HG03196 (cell line): ENCODE measurements around the gene CDH13.
"Not testable (repeated sequence)": the region's sequence is repeated elsewhere in the genome, so short reads cannot be mapped to it uniquely, and the experiment has no call there.

Source experiments
- ATAC-seq: cut with Tn5 transposase; IDR thresholded peaks from one replicate; pipeline ENCODE4 v1.9.1; 2021; ENCODE audit not compliant: unreplicated experiment

CDH13 gene

DNA sequence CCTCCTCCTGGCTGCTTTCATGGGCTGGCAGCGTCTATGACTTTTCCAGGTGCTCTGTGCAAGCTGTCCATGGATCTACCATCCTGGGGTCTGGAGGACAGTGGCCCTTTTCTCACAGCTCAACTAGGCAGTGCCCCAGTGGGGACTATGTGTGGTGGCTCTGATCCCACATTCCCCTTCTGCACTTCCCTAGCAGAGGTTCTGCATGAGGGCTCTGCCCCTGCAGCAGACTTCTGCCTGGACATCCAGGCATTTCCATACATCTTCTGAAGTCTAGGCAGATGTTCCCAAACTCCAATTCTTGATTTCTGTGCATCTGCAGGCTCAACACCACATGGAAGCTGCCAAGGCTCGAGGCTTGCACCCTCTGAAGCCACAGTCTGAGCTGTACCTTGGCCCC lies 307.2 kb downstream of the CDH13 start:
- not testable (repeated sequence) for ATAC-seq

DNA sequence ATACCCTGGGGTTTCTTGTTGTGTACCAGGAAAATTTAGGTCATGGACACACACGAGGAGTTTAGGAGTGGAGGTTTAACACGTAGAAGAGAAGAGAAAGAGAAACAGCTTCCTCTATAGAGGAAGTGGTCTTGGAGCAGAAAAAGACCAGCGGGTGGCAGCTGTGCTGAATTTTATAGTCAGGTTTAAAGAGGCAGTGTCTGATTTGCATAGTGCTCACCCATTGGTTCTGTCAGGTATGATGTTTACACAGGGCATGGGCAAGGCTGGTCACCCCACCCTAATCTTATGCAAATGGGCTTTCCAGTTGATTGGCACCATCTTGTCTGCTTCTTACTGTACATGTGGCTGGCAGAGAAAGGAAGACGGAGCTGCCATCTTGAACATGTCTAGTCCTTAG lies 309.0 kb downstream of the CDH13 start:
- no peak for ATAC-seq

DNA sequence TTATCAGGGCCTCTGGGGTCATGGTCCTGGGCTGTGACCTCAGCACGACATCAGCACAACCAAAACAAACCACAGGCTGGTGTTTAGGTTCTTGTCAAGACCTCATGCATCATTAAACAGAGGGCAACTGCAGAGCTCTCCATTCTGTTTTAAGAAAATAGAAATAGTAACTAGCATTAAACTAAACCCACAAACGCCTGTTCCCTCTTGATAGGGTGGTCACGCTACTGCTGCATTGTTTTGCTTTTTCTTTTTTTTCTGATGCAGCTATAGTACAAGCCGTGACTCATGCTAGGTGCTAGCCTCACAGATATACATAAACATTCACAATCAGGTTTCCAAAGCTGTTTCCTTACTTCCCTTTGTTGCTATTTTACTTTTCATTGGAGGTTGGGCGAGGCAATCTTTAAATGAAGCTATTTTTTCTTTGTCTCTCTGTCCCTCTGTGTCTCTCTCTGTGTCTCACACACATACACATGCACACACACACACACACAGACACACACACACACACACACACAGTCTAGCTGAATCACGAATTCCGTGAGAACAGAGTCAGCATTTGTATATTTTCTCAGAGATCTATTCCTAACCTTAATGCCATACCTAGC lies 310.3 kb downstream of the CDH13 start:
- ATAC-seq: no peak

DNA sequence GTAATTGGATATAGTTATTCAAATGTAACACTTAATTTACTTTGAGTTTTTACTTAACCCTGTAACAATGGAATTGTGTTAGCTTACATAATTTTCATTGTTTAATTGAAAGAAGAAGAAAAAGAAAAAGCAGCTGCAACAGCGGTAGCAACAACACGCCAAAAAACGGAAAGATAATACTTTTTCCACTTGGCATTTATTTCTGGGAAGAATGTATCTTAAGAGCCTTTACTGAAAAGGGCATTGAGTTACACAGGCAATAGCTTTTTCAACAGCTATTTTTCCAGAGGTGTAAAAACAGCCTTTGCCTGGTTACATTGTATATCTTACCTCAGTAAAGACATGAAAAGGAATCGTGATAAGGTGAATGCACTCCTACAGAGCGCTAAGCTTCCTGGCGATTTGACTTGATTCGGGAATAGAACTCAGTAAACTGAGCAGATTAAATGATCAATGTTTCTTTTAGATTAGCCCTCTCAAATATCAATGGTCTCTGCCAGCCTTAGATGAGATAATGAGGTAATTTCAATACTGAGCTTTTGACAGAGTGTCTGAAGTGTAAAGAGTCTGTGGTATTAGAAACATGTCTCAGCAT lies 311.3 kb downstream of the CDH13 start:
- ATAC-seq: no peak

DNA sequence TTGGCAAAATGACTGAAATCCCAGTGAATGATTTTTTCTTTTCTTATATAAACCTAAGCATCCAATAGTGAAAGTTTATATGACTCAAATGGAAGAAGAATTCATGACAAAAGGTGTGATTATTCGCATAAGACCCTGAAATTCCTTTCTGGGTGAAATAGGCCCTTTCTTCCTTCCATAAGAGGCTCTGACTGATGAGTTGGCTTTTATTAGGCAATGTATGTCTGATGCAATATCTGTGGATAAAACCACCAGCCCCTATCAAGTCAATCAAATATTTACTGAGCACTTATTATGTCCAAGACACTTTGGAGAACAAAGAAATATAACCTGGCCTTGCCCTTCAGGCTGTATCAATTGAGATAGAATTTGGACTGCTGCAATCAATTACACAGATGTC lies 316.6 kb downstream of the CDH13 start:
- no peak for ATAC-seq

DNA sequence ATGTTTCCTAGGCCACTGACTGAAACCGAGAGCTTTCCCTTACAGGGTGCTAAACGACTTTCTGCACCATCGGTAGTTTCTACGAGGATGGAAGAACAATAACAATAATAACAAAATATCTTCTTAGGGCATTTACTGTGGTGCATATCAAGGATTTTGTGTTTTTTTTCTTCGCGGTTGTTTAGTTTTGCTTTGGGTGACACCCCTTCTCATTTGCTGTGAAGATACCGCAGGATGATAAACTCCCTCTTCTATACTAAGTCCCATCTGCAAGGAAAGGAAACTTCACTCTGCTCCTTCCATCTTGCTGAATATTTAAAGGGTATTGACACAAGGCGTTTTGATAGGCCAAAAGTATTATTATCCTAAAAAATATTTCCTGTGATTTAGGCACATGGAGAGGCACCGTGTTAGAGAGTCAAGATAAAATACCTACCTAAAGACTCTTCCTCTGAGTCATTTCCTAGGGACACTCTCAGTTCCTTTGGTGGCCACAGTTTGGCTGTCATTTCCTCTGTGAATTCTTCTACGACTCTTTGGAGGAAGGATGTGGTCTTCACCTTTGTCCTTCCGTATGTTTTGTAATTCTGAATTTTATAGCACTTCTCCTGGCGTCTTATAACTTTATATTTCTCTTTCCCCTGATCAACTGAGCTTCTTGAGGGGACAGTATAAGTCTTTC lies 318.8 kb downstream of the CDH13 start:
- no peak for ATAC-seq

DNA sequence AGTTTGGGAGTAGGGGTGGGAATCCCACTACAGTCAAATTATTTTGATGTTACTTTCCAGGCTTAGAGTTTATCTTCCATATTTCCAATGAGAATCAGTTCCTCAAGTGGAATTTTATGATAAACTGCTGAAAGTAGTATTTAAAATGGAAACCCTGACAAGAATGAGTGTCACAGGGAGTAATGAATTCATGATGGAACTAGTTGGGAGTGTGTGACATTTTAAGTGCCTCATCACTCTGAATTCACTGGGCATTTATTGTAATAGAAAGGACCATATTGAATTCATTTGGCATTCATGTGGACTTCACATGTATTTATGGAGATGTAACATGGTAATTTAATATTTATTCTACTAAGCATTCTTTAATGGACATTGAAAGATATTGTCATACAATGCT lies 320.9 kb downstream of the CDH13 start:
- ATAC-seq: no peak

DNA sequence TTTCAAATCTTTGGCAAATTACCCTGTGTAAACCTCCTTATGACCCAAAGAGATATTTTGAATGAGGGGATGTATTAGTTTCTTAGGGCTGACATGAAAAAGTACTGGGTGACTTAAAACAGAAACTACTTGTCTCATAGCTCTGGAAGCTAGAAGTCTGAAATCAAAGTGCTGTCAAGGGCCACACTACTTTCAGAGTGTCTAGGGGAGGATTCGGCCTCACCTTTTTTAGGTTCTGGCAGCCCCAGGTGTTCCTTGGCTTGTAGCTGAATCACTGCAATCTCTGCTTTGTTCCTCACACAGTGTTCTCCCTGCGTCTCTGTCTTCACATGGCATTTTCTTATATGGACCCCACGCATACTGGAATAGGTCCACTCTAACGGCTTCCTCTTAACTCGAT lies 322.2 kb downstream of the CDH13 start:
- ATAC-seq: no peak

DNA sequence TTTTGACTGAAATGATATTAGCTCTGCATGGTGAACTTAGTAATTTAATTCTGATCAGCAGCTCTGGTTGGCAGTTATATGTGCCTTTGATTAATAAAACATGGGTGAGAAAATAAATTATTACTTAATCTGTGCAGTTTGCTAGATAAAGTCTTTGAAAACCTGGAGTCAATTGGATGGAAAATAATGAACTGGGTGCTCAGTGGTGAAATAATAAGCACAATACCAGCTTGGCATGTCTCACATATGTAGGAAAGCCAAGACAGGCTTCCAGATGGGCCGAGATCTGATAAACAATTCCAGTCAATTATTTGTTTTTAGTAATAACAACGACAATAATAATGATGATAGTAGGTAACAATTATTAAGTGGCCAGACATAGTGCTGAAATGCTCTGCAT lies 326.7 kb downstream of the CDH13 start:
- ATAC-seq: no peak

DNA sequence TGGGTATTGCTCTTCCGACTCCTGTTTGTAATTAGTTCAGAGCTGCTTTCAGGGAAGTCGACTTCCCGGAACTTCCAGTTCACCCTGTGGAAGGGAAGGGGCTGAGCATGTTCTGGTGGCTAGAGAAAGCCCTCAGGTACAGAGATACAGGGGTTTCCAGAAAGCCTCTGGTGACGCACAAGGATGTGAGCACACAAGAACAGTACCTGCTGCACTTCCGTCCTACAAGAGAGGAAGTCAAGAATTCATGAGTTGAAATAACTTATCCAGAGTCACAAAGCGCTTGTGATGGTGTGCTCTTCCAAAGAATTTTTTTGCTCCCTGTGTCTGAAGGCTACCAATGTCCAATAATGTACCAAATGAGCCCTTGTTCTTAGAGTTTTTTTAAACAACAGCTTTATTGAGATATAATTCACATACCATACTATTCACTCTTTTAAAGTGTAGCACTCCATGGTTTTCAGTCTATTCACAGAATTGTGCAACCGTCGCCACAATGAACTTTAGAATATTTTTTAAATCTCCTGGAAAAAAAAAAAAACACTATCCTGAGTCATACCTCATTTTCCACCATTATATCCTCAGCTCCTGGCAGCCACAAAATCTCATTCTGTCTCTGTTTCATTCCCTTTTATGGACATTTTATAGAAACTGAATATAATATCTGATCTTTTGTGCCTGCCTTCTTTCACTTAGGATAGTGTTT lies 327.6 kb downstream of the CDH13 start:
- ATAC-seq: no peak

DNA sequence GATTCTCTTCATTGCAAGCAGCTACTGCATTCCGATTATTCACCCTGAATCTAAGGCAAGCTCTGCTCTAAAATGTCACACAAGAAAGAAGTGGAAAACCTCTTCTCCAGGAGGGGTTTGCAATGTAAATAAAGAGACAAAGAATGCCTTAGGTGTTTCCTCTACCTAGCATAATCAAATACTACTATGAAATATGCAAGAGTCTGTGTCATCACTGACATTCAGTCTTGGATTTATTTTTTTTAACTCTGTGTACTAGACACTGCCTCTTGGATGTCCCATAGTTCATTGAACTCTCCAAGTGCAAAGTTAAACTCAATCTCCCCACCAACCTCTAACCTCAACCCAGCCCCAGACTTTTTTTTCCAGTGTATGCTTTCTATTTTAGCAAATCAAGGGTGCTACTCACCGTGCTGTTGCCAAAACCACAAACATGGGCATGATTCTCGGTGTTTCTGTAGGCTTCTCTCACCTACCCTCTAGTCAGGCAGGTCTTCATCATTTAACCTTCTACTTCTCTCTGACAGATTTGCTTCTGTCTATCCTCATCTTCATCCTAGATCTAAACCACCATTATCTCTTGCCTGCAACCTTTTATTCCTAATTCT lies 329.1 kb downstream of the CDH13 start:
- ATAC-seq: no peak

DNA sequence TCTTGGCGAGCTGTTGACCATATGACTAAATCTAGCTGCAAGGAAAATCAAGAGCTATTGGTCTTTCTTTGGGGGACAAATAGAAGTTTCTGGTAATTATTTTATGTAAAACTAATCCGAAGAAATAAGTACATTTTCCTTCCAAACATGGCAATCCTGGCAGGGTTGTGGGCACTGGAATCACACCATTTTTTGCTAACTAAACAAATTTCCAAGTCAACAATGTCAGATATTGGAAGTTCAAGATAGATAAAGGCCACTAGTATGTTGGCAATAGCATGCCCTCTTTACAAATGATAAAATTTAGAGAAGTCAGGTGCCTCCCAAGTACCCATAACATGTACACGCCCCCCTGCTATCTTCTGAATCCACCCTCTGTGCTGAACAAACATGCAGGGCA lies 330.4 kb downstream of the CDH13 start:
- ATAC-seq: no peak

DNA sequence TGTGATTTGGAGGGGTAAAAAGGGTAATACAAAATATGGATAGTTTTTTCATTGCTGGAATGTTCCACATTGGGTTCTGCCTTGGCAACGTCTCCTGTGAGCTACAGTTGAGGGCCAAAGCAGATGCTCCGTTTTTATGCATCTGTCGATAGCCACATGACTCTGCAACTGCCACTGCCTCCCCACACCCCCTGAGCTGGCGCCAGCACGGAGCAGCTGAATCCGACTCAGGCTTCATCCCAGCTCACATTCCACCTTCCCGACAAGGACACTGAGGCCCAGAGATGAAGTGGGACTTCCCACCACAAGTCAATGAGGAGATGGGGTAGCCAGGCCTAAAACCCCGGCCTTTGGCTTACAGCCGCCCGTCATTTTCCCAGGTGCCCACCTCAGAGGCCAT lies 334.1 kb downstream of the CDH13 start:
- no peak for ATAC-seq

DNA sequence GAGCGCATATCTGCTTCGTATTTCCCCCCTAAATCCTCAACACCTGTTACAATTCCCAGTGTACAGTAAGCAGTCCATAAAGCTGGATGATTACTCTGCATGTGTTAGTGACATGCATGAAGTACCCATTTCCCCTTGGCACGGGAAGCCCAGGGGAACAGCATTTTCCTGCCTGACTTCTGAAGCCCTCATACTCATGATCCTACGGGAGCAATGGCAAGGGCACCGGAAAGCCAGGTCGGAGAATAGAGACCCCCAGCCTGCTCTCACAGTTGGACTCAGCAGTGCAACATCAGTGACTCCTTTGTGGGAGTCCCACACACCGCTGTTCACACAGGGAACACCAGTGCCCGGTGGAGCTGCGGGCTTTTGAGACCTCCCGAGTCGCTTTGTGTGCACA lies 336.9 kb downstream of the CDH13 start:
- ATAC-seq: no peak

DNA sequence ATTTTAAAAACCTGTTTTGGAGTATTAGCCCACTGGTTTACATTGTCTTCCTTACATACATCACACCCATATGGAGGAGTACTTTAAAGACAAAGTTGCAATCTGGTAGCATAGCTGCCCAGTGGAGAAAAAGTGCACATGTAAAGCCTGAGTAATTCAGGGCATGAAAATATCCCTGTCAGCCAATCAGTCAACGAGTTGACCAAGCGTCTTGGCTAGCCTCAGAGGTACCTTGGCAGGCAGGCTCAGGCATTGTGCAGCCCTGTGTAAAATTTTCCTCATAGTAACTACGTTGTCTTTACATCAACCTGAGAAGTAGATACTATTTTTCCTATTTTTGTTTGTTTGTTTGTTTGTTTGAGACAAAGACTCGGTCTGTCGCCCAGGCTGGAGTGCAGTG lies 339.0 kb downstream of the CDH13 start:
- no peak for ATAC-seq

DNA sequence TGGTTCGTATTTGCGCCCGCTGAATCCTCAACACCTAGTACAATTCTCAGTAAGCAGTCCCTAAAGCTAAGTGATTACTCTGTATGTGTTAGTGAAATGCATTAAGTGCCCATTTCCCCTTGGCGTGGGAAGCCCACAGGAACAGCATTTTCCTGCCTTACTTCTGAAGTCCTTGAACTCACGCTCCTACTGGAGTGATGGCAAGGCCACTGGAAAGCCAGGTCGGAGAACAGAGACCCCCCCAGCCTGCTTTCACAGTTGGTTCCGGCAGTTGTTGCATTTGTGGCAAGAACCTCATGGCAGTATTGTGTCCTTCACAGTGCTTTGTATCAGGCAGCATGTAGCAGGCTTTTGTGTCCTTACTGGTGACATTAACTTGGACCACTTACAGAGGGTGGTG lies 340.7 kb downstream of the CDH13 start:
- no peak for ATAC-seq

DNA sequence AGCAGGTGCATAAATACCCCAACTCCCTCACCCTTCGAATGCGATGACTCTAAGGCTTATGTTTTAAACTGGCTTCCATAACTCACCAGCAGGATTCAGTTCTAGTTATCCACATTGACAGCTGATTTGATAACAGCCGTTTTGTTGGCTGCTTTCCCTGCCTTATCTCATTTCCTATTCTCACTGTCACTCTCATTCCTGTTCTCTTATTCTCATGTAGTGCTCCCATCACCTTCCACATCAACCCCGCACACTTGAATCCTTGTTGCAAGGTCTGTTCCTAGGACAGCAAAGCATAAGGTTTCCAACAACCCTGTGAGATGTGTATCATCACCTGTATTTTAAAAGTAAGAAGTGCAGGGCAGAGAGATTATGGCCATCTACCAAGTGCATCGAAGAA lies 344.4 kb downstream of the CDH13 start:
- no peak for ATAC-seq

DNA sequence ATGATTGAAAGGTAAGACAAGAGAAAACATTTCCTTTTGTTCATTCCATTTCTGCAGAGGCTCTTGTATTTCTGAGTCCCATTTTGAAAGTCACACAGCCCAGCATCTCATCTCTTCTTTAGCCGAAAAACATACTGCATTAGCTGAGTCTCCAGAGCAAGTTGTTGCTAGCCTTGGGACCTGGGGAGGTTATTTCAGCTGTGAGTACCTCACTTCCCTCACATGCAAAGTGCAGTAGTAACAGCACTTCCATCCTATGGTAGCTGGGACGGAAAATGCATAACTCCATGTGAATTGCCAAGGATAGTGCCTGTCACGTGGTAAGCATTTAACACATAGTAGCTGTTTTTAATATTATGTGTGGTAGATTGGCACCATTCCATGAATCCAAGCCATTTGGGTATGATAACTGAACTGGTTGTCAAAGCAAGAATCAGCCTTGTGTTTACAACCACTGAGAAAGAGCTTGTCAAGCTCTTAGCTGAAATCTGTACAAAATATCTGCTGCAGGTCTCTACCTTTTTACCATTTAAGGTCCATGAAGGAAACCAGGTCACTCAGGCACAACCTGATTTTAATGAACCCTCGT lies 345.7 kb downstream of the CDH13 start:
- ATAC-seq: no peak

DNA sequence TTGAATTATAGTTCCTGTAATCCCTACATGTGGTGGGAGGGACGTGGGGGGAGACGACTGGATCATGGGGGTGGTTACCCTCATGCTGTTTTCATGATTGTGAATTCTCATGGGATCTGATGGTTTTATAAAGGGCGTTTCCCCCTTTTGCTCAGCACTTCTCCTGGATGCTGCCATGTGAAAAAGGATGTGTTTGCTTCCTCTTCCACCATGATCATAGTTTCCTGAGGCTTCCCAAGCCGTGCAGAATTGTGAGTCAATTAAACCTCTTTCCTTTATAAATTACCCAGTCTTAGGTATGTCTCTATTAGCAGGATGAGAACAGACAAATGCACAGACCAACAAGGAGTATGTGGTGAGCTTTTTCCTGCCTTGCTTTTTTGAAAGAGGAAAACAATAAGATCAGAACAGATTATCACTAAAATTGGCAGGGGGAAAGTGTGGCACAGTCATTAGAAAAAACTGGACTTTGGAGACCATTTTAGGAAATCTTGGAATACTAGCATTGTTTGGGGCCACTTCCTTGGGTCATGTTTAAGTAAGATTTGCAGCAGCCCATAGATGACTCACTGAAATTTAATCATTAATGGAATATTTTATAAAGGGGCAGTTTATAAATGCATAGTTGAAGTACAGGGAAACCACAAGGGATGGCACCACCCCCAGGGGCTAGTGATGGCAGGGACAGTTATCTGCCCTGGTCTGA lies 352.8 kb downstream of the CDH13 start:
- no peak for ATAC-seq

DNA sequence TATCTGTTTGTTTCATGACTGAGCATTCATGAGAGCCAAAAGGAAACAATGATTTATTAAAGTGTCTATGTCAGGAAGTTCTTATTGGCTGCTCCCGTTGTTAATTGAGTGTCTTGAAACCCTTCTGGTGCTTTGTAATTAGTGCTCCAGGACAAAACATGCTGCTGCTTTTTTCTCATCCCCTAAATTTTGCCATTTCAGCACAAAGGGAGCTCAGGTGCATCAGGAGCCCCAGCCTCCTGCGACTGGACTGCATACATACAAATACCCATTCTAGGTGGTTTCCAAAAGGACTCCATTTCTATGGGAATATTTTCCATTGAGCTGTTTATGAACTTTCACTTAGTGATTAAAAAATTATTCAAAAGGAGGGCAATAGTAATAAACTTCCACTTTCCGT lies 354.0 kb downstream of the CDH13 start:
- no peak for ATAC-seq

DNA sequence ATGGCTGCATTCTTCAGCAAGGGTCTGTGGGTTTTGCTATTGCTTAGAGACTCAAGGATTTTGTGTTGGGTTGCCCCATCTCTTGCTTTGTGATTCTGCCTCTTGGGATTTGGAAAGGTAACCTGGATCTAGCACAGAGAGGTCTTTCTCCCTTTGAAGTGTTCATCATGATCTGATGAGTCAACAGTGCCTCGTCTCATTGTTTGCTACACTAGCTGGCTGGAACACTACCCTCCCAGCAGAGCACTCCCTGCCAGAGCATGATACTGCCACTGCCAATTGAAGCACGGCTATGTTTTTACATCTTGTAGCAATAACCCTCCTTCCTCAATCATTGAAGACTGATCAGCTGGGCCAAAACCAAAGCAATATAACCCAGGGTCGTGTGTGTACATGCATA lies 361.0 kb downstream of the CDH13 start:
- no peak for ATAC-seq
